GM19467 (cell line): ENCODE results near the gene CHRNG.

Experiments
- ATAC-seq: cut with Tn5 transposase; IDR thresholded peaks from one replicate; pipeline ENCODE4 v1.9.1; 2021; ENCODE audit warnings: mild to moderate bottlenecking, moderate library complexity; ENCODE audit not compliant: unreplicated experiment

CHRNG gene, protein sequence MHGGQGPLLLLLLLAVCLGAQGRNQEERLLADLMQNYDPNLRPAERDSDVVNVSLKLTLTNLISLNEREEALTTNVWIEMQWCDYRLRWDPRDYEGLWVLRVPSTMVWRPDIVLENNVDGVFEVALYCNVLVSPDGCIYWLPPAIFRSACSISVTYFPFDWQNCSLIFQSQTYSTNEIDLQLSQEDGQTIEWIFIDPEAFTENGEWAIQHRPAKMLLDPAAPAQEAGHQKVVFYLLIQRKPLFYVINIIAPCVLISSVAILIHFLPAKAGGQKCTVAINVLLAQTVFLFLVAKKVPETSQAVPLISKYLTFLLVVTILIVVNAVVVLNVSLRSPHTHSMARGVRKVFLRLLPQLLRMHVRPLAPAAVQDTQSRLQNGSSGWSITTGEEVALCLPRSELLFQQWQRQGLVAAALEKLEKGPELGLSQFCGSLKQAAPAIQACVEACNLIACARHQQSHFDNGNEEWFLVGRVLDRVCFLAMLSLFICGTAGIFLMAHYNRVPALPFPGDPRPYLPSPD

DNA sequence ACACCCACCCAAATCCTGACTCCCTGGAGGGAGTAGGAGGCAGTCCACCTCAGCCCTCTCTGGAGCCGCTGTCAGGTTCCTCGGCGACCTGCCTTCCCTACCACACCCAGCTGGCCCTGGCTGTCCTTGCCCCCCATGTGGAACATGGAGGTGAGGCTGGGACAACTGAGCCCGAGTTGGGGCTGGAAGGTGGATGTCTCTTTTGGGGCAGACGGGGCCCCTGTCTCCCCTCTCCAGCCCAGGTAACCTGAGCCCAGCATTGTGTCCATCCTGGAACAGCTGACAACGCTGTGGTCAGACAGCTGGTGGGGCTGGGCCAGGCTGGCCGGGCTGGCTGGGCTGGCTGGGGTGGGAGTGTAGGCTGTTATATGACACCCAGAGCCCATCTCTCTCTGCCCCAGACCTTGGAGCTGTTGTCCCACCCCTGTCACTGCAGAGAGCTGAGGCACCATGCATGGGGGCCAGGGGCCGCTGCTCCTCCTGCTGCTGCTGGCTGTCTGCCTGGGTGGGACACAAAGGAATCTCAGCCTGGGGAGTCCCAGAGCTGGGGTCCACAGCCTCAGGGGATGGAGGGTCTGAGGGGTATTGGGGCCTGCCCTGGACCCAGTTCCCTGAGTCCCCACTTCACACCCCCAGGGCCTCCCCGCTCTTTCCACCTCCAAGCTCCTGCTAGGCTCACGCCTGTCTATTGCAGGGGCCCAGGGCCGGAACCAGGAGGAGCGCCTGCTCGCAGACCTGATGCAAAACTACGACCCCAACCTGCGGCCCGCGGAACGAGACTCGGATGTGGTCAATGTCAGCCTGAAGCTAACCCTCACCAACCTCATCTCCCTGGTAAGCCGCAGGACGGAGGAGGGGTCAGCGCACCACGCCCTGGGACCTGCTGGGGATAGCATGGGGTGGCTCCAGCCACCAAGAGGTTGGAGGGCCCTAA is at the start of gene CHRNG:
Gene CHRNG (plus strand): TSS at position 395 of the 934 bp plus-strand sequence. CDS start 56 bp downstream, at position 451.
- no peak for ATAC-seq

- no peak for ATAC-seq
These were observed 49.0 kb upstream of the CHRNG start for GRCh38 chr2:232490221-232491138.

GRCh38 chr2:232491139-232491780 is 48.2 kb upstream of the CHRNG start:
- no peak for ATAC-seq

- no peak for ATAC-seq
These were observed 47.1 kb upstream of the CHRNG start for GRCh38 chr2:232492236-232492848.

DNA sequence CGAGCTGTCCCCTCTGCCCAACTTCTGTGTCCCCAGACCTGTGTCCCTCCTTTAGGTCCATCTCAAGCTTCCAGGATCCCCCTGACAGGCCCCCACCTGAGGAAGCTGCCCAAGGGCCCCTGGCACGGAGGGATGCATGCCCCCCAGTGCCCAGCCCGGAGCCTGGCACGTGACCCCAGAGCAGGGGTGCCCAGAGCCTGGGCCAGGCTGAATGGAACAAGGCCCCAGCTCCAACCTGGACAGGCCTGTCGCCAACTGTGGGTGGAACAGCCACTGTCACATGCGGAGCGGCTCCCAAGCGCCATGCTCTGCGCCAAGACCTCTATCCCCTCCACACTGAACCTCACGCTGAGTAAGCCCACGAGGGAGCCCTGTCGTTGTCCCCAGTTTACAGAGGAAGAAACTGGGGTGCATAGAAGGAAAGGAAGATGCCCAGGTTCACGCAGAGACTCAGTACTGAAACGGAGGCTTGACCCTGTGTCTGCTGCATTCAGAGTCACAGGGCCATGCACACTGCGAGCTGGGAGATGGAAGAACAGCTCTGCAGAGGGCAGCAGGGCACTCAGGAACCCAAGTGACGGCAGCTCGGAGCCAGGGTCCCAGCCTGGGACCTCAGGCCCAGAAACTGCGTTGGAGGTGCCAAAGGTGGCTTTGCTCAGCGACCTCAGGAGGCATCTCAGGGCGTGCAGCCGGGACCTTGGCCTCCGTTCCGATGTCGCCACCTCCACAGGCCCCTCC is 46.4 kb upstream of the CHRNG start:
- ATAC-seq: no peak

GRCh38 chr2:232493701-232494474 is 45.6 kb upstream of the CHRNG start:
- ATAC-seq: no peak

GRCh38 chr2:232494542-232494941 is 45.0 kb upstream of the CHRNG start:
- ATAC-seq: no peak

GRCh38 chr2:232495292-232495691 is 44.2 kb upstream of the CHRNG start:
- no peak for ATAC-seq

DNA sequence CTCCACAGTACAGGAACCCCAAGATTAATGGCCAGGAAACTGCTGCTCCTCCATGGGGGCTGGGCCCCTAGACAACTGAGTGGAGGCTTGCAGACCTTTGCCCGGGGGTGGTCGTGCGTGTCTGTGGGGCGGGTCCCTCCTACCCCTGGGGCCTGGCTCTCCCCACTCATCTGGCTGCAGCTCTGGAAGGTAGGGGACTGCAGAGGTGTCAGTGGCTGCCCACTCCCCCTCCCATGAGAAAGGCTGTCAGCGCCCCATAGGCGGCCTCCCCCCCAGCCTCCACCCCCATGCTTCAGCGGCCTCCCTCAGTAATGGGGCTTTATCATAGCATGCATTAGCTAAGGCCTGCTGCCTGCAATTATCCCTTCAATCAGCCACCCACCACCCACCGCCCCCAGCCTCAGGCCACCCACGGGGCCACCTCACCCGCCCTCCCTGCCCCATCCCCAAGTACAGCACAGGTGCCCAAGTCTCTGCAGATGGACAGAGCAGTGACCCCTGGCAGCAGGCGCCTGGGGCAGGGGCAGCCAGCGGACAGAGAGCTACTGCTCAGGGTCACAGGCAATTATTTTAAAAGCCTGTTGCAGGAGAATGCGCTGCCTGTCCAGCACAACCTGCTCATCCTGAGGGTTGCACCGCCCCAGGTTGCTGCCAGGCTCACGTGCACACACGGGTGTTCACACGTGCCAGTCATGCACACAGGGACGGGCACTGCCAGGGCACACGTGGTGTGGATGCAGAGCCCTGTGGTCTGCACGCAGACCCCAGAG is 42.8 kb upstream of the CHRNG start:
- no peak for ATAC-seq

DNA sequence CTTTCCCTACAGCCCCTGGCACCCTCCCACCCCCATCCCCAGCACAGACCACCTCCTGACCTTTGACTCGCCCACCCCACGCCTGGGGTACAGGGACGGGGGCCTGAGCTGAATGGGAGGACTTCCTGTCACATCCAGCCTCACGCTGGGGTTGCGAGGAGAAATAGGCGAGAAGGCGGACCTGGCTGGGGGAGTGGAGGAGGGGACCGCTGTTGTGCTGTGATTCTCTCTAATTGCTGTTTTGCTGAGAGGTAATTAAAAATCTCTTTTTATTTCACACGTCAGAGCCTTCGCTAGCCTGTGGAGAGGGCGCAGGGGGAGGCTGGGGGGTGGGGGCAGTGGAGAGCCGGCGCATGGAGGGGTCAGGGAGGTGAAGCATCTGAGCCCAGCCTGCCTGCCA is 42.1 kb upstream of the CHRNG start:
- ATAC-seq: no peak

- ATAC-seq: no peak
These were observed 41.0 kb upstream of the CHRNG start for GRCh38 chr2:232498452-232498851.

- ATAC-seq: no peak
These were observed 38.1 kb upstream of the CHRNG start for GRCh38 chr2:232501331-232501771.

DNA sequence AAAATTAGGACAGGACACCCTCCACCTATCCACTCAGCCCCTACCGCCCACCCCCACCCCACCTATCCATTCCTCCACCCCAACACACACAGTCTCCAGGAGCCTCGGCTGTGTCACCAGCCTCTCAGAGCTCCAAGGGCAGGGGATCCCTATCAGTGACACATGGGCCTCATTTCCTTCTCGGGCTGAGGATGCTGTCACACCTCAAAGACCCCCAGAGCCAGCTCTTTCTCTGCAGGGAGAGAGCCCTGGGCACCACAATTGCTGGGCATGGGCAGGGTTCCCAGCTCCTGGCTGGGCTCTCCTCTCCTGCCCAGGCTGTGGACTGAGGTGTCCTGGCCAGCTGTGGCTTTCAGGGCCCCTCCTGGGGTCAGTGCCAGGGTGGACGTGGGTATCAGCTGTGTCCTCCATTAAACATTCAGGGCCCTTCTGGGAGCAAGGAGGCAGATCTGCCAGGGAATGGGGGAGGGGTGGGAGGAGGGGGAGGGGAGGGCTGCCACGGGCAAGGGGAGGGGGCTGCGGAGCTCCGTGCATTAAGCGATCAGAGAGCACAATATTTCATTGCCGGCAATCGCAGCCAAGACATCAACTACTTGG is 37.6 kb upstream of the CHRNG start:
- ATAC-seq: no peak

- ATAC-seq: no peak
These were observed 37.0 kb upstream of the CHRNG start for GRCh38 chr2:232502511-232502910.

- no peak for ATAC-seq
These were observed 36.3 kb upstream of the CHRNG start for GRCh38 chr2:232502911-232503808.

GRCh38 chr2:232503809-232504323 is 35.6 kb upstream of the CHRNG start:
- ATAC-seq: no peak
